Mononuclear cell (primary cell): ENCODE data around the gene SGCE. TPM values are rescaled to one million over a fixed set of nuclear protein-coding genes. Genes with fewer than 3 reads are reported as not detected.

Source experiments
- H3K27me3 ChIP-seq: 2 replicates; pipeline ENCODE4 v1.6.0; 2011; ENCODE audit warnings: low read length, control low read depth; ENCODE audit not compliant: insufficient read depth
- H3K4me1 ChIP-seq: 2 replicates; pipeline ENCODE4 v1.5.1; 2011; ENCODE audit warnings: mild to moderate bottlenecking, low read length, control low read depth; ENCODE audit not compliant: insufficient read depth
- H3K4me3 ChIP-seq: 2 replicates; pipeline ENCODE4 v1.5.1; 2011; ENCODE audit warnings: mild to moderate bottlenecking, low read length, moderate library complexity
- H3K9me3 ChIP-seq: 2 replicates; pipeline ENCODE4 v1.5.1; 2011; ENCODE audit warnings: low read depth, mild to moderate bottlenecking, control low read depth, low read length
- total RNA-seq: library from RNA; depleted of rRNA; stranded (reverse); fragments of >200 nt; gene quantifications from one replicate; pipeline ENCODE4 v1.2.3, GENCODE V29; 2012

The SGCE gene
- total RNA-seq, 1 donor = 4.6 TPM

DNA sequence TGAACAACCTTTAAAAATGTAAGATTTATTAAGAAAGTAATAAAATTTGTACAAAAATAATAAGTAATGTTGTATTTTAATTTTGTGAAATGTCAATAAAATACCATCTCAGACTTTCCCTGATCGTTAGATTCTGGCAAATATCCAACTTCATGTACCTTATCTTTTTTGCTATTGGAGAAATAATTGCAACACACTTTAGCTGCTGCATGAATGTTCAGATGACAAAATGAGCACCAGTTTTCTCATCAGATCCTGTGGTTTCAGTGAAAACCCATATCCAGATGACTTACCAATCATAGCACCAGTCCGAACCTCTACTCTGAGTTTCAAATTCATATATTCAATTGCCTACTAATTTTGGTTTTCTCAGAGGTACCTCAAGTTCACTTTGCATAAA is 76.5 kb downstream of the SGCE start:
- H3K27me3 ChIP-seq = no peaks in the 10 kb centered on the region
- no peak overlapping the region for H3K4me3 ChIP-seq

DNA sequence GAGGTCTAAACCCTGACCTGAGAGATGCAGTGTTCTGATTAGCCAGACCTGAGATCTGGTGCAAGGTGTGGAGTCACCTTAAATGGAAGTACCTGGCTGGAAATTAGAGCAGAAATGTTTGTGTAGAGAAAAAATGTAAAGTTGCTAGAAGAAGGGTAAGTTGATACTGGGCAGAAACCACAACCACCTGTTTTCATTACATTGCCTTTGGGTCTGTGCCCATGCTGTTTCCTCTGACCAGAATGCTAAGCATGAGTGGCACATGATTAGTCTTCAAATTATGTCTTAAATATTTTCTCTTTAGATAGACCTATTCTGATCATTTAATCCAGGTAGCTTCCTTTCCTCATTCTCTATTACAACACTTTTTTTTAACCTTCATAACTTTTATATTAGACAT is 77.3 kb downstream of the SGCE start:
- H3K9me3 ChIP-seq = peaks cover 14% of the 10 kb centered on the region

More for the DNA sequence above, 76.5 kb downstream of the SGCE start:
- peaks cover 14% of the 10 kb centered on the region for H3K9me3 ChIP-seq
- no peaks in the 10 kb centered on the region for H3K4me1 ChIP-seq

DNA sequence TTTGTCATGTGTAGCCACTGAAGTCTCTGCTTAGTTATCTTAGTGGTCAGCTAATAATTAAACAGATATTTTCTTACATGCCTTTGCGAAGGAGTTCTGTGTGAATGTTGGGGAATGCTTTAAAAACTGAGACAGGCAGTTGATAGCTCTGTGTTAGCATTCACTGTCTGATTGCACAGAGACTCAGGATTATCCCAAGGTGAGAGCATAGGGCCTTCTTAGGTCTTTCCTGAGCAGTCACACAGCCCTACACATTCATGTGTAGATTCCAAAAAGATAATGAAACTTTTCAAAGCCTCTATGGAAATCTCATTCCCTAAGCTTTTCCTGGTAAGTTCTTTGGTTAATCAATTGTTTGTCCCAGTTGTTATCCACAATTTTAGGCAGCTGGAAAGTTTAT is 78.6 kb downstream of the SGCE start:
- Histone ChIP-seq H3K4me1 (no peaks in the 10 kb centered on the region), H3K9me3 (peaks cover 14% of the 10 kb centered on the region), H3K4me3 (no peak overlapping the region), H3K27me3 (no peaks in the 10 kb centered on the region)

More for the DNA sequence above, 77.3 kb downstream of the SGCE start:
- Histone ChIP-seq H3K27me3 (no peaks in the 10 kb centered on the region), H3K4me1 (no peaks in the 10 kb centered on the region), H3K4me3 (no peak overlapping the region)

DNA sequence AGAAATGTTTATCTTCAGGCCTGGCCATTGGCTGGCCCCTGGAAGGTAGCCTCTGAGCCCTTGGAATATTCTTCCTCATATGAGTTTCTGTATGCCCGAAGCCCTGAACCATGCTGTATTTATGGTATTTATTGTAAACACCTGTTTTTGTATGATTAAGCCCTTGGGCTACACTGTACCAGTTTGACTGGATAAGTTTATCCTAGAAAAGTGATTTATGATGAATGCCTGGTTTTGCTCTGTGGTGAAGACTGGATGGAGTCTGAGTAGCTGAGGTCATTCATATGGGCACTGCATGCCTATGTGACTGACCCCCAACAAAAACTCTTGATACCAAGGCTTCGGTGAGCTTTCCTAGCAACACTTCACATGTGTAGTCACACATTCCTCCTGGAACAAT is 79.6 kb downstream of the SGCE start:
- Histone ChIP-seq H3K4me1 (no peaks in the 10 kb centered on the region), H3K4me3 (no peak overlapping the region), H3K27me3 (no peaks in the 10 kb centered on the region), H3K9me3 (peaks cover 14% of the 10 kb centered on the region)

DNA sequence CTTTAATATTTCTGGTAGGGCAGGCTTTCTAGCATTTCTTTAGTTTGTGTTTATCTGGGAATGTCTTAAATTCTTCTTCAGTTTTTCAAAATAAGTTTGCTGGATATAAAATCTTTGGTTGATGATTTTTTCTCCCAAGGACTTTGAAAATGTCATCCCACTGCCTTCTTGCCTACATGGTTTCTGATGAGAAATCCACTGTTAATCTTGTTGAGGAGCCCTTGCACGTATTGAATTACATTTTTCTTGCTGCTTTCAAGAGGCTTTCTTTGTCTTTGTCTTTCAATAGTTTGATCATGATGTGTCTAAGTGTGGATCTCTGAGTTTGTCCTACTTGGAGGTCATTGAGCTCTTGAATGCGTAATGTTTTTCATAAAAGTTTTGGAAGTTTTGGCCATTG is 80.3 kb downstream of the SGCE start:
- Histone ChIP-seq H3K9me3 (peaks cover 14% of the 10 kb centered on the region), H3K27me3 (no peaks in the 10 kb centered on the region), H3K4me1 (no peaks in the 10 kb centered on the region), H3K4me3 (no peak overlapping the region)

DNA sequence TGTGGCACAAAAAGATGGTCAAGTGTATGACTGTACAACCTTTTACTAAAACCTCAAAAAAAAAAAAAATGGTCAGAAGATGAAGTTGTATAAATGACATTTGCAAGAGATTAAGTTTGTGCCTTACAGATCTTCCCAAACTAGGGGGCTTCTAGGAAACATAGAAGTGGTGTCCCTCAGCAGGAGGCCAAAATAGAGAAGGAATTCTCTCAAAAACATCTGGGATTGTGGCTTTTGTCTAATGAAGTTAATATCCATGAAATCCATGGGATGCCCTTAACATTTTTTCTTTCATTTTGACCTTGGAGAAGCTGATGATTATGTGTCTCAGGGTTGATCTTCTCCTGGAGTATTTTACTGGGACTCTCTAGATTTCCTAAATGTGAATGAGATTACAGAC is 84.1 kb downstream of the SGCE start:
- Histone ChIP-seq H3K27me3 (no peaks in the 10 kb centered on the region), H3K4me1 (no peaks in the 10 kb centered on the region), H3K4me3 (no peak overlapping the region), H3K9me3 (peaks cover 14% of the 10 kb centered on the region)

DNA sequence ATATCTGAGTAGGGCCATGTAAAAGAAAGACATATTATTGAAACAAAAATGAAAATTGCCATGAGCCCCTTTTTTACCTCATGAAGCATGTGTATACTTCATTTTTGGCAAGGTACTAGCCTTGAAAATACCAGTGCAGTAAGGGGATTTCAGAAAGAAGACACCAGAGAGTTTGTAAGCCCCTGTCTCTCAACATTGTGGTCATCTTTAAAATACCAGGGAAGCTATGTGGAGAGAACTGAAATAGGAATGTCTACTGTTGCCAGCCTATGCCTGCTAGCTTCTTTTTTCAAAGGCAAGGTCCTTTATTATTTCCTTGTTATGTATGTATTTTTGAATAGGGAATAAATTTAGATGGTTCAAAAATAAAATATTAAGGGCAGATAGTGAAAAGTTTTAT is 88.5 kb downstream of the SGCE start:
- Histone ChIP-seq H3K27me3 (no peaks in the 10 kb centered on the region), H3K4me1 (no peaks in the 10 kb centered on the region), H3K4me3 (no peak overlapping the region), H3K9me3 (no peaks in the 10 kb centered on the region)

DNA sequence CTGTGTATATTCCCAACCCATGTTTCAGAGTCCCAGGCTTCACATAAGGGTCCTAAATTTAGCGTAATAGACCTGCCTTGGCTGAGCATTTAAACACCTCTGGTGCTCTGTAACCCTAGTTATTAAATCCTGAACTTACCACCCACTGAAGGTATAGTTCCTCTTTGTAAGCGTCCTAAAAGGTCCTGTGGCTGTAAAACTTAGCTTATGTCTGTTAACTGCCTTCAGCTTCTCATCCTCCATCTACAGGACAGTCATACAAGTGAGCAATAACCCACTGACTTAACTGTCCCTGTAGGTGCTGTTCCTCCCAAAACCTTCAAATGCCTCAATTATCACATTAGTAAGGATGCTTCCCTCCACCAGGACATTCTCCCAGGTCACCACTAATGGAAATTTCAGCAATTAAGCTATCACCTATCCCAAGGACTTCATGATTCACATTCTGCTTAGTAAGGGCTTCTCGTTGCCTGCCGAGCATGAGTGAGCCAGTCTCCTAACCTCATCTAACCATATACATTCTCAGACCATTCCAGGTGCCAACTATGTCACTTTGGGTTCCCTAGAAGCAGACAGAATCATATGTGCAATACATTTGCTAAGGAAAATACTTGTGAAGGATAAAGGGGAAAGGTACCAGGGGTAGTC is 90.6 kb downstream of the SGCE start:
- H3K4me3 ChIP-seq = no peak overlapping the region
- no peaks in the 10 kb centered on the region for H3K4me1 ChIP-seq
- H3K9me3 ChIP-seq = no peaks in the 10 kb centered on the region
- no peaks in the 10 kb centered on the region for H3K27me3 ChIP-seq

DNA sequence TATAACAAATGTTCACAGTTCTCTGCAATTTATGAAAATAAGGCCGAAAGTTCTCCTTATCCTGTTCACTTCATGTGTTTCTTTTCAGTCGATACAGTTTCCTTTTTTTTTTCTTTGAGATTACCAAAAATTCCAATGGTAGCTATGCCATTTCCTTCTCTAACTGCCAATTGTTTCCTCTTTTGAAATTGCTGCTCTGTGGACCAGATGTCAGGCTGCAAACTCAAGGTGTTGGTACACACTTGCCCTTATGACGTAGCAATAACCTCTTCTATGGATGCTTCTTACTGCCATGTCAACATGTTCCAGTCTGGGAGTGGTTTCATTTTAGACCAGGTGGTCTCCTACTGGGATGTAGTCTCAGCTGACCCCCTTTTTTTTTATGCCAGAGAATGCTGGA is 93.4 kb downstream of the SGCE start:
- Histone ChIP-seq H3K4me1 (no peaks in the 10 kb centered on the region), H3K27me3 (no peaks in the 10 kb centered on the region), H3K4me3 (no peak overlapping the region), H3K9me3 (no peaks in the 10 kb centered on the region)

DNA sequence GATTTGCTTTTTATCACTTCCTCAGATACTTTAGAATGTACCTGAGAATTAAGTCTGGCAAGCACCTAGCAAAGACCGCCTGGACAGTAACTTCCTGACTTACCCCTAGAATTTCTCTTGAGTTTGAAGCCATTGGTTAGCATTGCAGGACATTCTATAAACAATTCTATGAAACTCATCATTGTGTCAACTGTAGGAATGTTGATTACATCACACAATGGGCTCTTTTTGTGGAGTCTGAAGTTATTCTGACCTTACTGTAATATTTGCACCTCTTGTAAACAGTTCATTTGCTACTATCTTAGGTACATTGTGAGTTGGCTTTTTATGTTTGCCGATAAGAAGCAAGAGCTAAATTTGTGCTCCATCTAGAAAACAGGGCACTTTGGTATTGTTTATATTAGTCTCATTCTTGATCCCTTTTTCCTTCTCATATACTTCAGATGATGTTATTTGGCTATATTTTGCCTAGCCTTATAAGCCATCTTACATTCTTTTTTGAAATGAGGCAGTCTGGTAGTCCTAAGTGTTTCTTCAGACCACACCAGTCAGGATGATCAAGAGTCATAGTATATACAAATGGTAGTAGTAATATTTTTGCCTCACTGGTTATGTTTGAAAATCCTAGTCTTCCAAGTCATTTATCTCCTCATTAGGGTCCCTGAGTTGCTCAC is 94.0 kb downstream of the SGCE start:
- H3K4me3 ChIP-seq = no peak overlapping the region
- H3K4me1 ChIP-seq = no peaks in the 10 kb centered on the region
- H3K27me3 ChIP-seq = no peaks in the 10 kb centered on the region
- H3K9me3 ChIP-seq = no peaks in the 10 kb centered on the region

DNA sequence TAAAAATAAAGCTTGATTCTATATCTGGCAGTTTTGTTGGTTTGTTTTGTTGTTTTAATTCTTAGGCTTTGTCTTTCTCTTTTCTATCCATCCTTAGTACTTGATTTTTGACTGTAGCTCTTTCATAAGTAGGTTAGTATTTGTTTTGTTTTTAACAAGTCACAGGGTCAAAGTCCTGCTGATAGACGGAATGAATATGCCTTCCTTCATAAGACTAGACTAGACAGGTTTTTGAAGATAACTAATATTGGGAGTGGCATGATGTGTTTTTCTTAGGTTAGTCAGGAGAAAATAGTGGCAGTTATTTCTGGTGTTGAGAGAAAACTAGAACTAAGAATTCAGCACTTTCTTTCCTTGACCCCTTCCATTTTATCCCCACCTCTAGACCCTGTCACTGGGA is 96.0 kb downstream of the SGCE start:
- H3K4me1 ChIP-seq = no peaks in the 10 kb centered on the region

DNA sequence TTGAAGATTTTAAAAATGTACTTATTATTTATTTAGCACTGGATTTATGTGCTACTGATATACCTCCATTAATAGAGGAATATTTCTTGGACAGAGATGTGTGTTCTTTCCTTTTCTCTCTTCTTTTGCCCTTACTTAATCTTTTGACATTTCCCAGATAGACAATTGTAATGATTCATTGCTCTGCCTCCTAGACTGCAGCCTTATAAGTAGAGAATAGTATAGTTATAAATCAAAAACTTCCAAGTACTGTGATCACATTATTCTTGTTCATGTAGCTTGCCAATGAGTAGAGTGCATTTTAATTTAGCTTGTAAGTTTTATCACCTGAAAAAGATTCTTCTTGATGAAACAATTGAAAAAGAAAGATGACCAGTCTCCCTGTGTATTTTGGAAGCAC is 98.7 kb downstream of the SGCE start:
- Histone ChIP-seq H3K4me1 (no peaks in the 10 kb centered on the region), H3K9me3 (no peaks in the 10 kb centered on the region), H3K27me3 (no peaks in the 10 kb centered on the region)

More for the DNA sequence above, 96.0 kb downstream of the SGCE start:
- Histone ChIP-seq H3K9me3 (no peaks in the 10 kb centered on the region), H3K4me3 (no peak overlapping the region), H3K27me3 (no peaks in the 10 kb centered on the region)

DNA sequence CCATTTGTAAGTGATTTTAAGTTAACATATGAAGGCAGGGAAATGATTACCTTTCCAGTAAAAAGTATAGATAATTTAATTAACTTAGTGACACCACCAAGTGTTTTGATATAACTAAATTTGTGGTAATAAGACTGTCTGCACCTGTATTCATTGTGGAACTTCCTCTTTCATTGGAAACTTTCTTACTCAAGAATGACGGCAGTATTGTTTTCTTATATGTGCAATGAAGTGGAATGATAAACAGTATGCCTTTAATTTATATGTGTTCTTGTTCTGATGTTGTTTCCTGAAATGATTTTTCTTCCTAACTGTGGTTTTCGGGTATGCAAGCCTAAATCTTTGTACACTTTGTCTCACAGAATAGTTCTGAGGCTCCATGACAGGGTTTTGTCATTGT is 99.9 kb downstream of the SGCE start:
- Histone ChIP-seq H3K4me3 (no peak overlapping the region), H3K9me3 (no peaks in the 10 kb centered on the region), H3K4me1 (no peaks in the 10 kb centered on the region), H3K27me3 (no peaks in the 10 kb centered on the region)

More for the DNA sequence above, 98.7 kb downstream of the SGCE start:
- H3K4me3 ChIP-seq = no peak overlapping the region

DNA sequence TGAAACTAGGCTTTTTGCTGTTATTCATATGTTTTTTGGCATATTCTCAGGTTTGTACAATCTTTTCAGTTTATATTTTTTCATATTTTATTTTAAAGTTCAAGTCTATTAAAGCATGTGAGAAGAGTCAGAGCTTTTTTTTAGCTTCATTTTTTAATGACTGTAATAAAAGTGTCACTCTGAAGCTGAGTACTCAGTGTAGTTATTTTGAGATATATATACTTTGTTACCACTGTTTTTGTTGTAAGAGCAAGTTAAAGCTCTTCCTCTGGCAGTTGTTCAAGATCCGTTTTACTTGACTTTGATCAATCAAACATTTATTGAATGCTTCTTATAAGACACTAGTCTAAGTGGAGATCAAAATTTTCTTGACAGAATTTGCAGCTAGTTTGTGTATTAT is 108.8 kb downstream of the SGCE start:
- no peaks in the 10 kb centered on the region for H3K27me3 ChIP-seq
- H3K4me3 ChIP-seq = no peak overlapping the region
- no peaks in the 10 kb centered on the region for H3K4me1 ChIP-seq
- no peaks in the 10 kb centered on the region for H3K9me3 ChIP-seq

DNA sequence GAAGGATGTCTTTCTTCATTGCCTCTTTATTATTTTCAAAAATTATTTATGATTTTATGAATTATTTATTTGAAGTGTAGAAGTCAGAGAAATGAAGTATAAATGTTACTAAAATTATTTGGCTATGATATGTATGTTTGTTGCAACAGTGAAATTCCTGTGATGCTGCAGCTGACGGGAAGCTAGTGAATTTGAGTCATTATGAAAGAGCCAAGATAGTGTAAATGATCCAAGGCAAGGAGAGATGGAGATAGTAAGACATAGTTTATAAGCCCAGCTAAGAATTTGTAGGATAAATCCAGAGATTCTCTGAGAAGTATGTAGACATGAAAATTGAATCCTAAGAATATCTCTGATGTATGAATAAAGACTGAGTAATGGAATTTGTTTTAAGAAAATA is 115.5 kb downstream of the SGCE start:
- Histone ChIP-seq H3K9me3 (no peaks in the 10 kb centered on the region), H3K4me3 (no peak overlapping the region), H3K4me1 (no peaks in the 10 kb centered on the region), H3K27me3 (no peaks in the 10 kb centered on the region)
